NB4 (cell line): ENCODE measurements around the gene PSD4.

Experiments
- POLR2A ChIP-seq: IDR thresholded peaks from 2 replicates; pipeline ENCODE4 v1.6.1; 2011; ENCODE audit warnings: mild to moderate bottlenecking; ENCODE audit not compliant: insufficient read length; ENCODE audit errors: extremely low read depth
- TF ChIP-seq, protein P1 (sequence below): IDR thresholded peaks from one replicate; pipeline ENCODE4 v1.5.1; 2012; ENCODE audit warnings: low read depth, low read length

DNA sequence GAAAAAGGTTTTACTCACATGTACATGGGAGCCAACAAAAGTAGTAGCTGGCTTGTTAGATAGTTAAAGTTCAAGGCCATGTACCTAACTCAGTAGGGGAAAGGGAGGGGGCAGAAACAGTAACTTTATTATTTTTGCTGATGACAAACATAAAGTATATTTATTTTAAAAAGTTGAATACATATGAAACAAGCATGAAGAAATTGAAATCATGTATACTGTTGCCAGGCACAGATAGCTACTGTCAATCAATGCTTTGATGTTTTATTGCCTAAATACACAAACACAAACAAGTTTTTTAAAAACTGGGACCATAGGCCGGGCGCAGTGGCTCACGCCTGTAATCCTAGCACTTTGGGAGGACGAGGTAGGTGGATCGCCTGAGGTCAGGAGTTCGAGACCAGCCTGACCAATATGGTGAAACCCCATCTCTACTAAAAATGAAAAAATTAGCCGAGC is 7.6 kb upstream of the PSD4 start:
- TF ChIP-seq, protein P1, sequence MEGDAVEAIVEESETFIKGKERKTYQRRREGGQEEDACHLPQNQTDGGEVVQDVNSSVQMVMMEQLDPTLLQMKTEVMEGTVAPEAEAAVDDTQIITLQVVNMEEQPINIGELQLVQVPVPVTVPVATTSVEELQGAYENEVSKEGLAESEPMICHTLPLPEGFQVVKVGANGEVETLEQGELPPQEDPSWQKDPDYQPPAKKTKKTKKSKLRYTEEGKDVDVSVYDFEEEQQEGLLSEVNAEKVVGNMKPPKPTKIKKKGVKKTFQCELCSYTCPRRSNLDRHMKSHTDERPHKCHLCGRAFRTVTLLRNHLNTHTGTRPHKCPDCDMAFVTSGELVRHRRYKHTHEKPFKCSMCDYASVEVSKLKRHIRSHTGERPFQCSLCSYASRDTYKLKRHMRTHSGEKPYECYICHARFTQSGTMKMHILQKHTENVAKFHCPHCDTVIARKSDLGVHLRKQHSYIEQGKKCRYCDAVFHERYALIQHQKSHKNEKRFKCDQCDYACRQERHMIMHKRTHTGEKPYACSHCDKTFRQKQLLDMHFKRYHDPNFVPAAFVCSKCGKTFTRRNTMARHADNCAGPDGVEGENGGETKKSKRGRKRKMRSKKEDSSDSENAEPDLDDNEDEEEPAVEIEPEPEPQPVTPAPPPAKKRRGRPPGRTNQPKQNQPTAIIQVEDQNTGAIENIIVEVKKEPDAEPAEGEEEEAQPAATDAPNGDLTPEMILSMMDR = no peak
- no peak for TF ChIP-seq POLR2A
